A673 (cell line): ENCODE results near the gene CKB. TPM values are rescaled to one million over a fixed set of nuclear protein-coding genes. Genes with fewer than 3 reads are reported as not detected.
A peak's percentile ranks its signal among the peaks of the same experiment; 100 is the strongest.

Experiments used
- BruUV-seq: library from RNA; stranded (reverse); fragments of 400-500 nt; replicated peaks from 2 replicates; lab custom pipeline; 2021; lab: Mats Ljungman, UMichigan
- CTCF ChIA-PET: fragments of 300-600 bp; sonication (Branson Sonifier 250); formaldehyde crosslinking; loops from one replicate; lab custom pipeline; 2022; ENCODE audit warnings: antibody characterized with exemption; lab: Charles Lee
- POLR2A ChIA-PET: fragments of 300-600 bp; sonication (Branson Sonifier 250); formaldehyde crosslinking; loops from one replicate; lab custom pipeline; 2022; ENCODE audit warnings: antibody characterized with exemption; ENCODE audit not compliant: low non-redundant PET; lab: Charles Lee
- DNase-seq: peaks from one replicate; pipeline ENCODE4 v3.0.0-alpha.2; 2015; ENCODE audit warnings: low spot score
- H3K27ac ChIP-seq: fragments of 200-600 bp; sonication (generic); 2 replicates; pipeline ENCODE4 v1.5.1; 2016; ENCODE audit warnings: mixed run types, low read depth, mild to moderate bottlenecking, mixed read lengths, antibody characterized with exemption, low read length; ENCODE audit not compliant: poor library complexity, severe bottlenecking
- H3K27me3 ChIP-seq: fragments of 200-600 bp; sonication (generic); replicated peaks from 2 replicates; pipeline ENCODE4 v1.6.1; 2017; ENCODE audit warnings: mixed run types, low read depth, mild to moderate bottlenecking, mixed read lengths, antibody characterized with exemption, low read length; ENCODE audit not compliant: insufficient read depth, poor library complexity
- H3K36me3 ChIP-seq: fragments of 200-600 bp; sonication (generic); 2 replicates; pipeline ENCODE4 v1.6.1; 2016; ENCODE audit warnings: mixed run types, mild to moderate bottlenecking, mixed read lengths, antibody characterized with exemption, low read length; ENCODE audit not compliant: insufficient read depth, poor library complexity, severe bottlenecking
- H3K4me1 ChIP-seq: fragments of 200-600 bp; sonication (generic); 2 replicates; pipeline ENCODE4 v1.6.1; 2017; ENCODE audit warnings: mixed run types, mild to moderate bottlenecking, mixed read lengths, antibody characterized with exemption, low read length; ENCODE audit not compliant: insufficient read depth, poor library complexity, severe bottlenecking
- H3K4me3 ChIP-seq: fragments of 200-600 bp; sonication (generic); 2 replicates; pipeline ENCODE4 v1.5.1; 2016; ENCODE audit warnings: low read depth, mixed run types, mild to moderate bottlenecking, mixed read lengths, low read length; ENCODE audit not compliant: poor library complexity, severe bottlenecking
- H3K9me3 ChIP-seq: fragments of 200-600 bp; sonication (generic); 2 replicates; pipeline ENCODE4 v1.6.1; 2016; ENCODE audit warnings: mixed run types, low read depth, mild to moderate bottlenecking, mixed read lengths, antibody characterized with exemption, low read length; ENCODE audit not compliant: poor library complexity, severe bottlenecking
- CTCF ChIP-seq: fragments of 300-800, 200-600 bp; sonication (generic); conservative IDR thresholded peaks from 2 replicates; pipeline ENCODE4 v1.5.1; 2017; ENCODE audit warnings: low read depth, mild to moderate bottlenecking, antibody characterized with exemption, low read length, moderate library complexity, mixed read lengths
- EZH2 ChIP-seq: fragments of 200-600 bp; sonication (generic); IDR thresholded peaks from 2 replicates; pipeline ENCODE4 v1.6.1; 2017; ENCODE audit warnings: borderline replicate concordance, low read depth, mild to moderate bottlenecking, mixed read lengths, antibody characterized with exemption, low read length; ENCODE audit not compliant: poor library complexity, severe bottlenecking
- intact Hi-C: fragments of 100-400 bp; cut with micrococcal nuclease; formaldehyde crosslinking; loops from one replicate; pipeline ENCODE4 v1.10.0; 2022; ENCODE audit not compliant: unreplicated experiment
- total RNA-seq: library from RNA; stranded (reverse); gene quantifications from 2 replicates; pipeline ENCODE4 v1.2.3, GENCODE V29; 2021

CKB gene
- total RNA-seq, 1 experiment from 2014 or later: 118 TPM

GRCh38 chr14:103524002-103524935, 1.6 kb upstream of the CKB start:
- CTCF ChIA-PET: no interaction called here
- intact Hi-C loops: no loop called here

GRCh38 chr14:103523575-103523954, 935 bp upstream of the CKB start:
- Histone ChIP-seq H3K4me3 (no peak overlapping the region), H3K27ac (no peak overlapping the region), H3K4me1 (peaks cover 29% of the 10 kb centered on the region), H3K9me3 (no peaks in the 10 kb centered on the region), H3K27me3 (no peaks in the 10 kb centered on the region), H3K36me3 (peaks cover 15% of the 10 kb centered on the region)
- DNase-seq: no peak
- ChIA-PET POLR2A (no interaction called here), CTCF (no interaction called here)
- intact Hi-C loops: no loop called here
- no TSS peak for BruUV-seq
- TF ChIP-seq CTCF (no peak), EZH2 (no peak)

More at GRCh38 chr14:103524002-103524935, 1.6 kb upstream of the CKB start:
- Histone ChIP-seq H3K27me3 (no peaks in the 10 kb centered on the region), H3K36me3 (peaks cover 12% of the 10 kb centered on the region), H3K9me3 (no peaks in the 10 kb centered on the region), H3K4me3 (no peak overlapping the region), H3K27ac (no peak overlapping the region), H3K4me1 (peaks cover 30% of the 10 kb centered on the region)
- POLR2A ChIA-PET: no interaction called here
- BruUV-seq: no TSS peak
- DNase-seq: no peak
- TF ChIP-seq CTCF (no peak), EZH2 (no peak)

GRCh38 chr14:103521951-103522563, 573 bp downstream of the CKB start:
- peak overlapping the region; percentile 70 for H3K27ac ChIP-seq
- no peak for TF ChIP-seq CTCF
- no peak for TF ChIP-seq EZH2
- no peak for DNase-seq
- H3K4me3 ChIP-seq: peak overlapping the region; percentile 83
- no peaks in the 10 kb centered on the region for H3K9me3 ChIP-seq
- CTCF ChIA-PET: no interaction called here
- peaks cover 18% of the 10 kb centered on the region for H3K4me1 ChIP-seq
- H3K27me3 ChIP-seq: no peaks in the 10 kb centered on the region
- BruUV-seq: TSS peak; percentile 37
- POLR2A ChIA-PET: no interaction called here
- peaks cover 15% of the 10 kb centered on the region for H3K36me3 ChIP-seq
- intact Hi-C loops: no loop called here
